CD8-positive, alpha-beta memory T cell (primary cell): ENCODE measurements around the gene PACS1. TPM values are rescaled to one million over a fixed set of nuclear protein-coding genes. Genes with fewer than 3 reads are reported as not detected.
A peak's percentile ranks its signal among the peaks of the same experiment; 100 is the strongest.

Source experiments
- CTCF ChIA-PET: fragments of 350-600 bp; sonication (Branson Sonifier 250); formaldehyde crosslinking; loops from one replicate; lab custom pipeline; 2021; ENCODE audit warnings: antibody characterized with exemption; lab: Charles Lee
- POLR2A ChIA-PET: fragments of 350-600 bp; sonication (Branson Sonifier 250); formaldehyde crosslinking; loops from one replicate; lab custom pipeline; 2021; ENCODE audit warnings: antibody characterized with exemption; lab: Charles Lee
- DNase-seq, 5 donors: peaks; one replicate each; pipeline versions ENCODE4 v3.0.0 to v3.0.0-alpha.2; 2020 to 2022; ENCODE audit warnings: mixed read lengths in 1 of 5
- H3K27ac ChIP-seq: one replicate; pipeline ENCODE4 v1.7.0; 2013; ENCODE audit warnings: low read depth, mild to moderate bottlenecking, low read length, moderate library complexity
- H3K27me3 ChIP-seq: 2 replicates; pipeline ENCODE4 v1.7.0; 2013; ENCODE audit warnings: low read length, mild to moderate bottlenecking; ENCODE audit not compliant: insufficient read depth, poor library complexity, severe bottlenecking
- H3K36me3 ChIP-seq: 2 replicates; pipeline ENCODE4 v1.7.0; 2013; ENCODE audit warnings: mild to moderate bottlenecking, low read length, moderate library complexity; ENCODE audit not compliant: insufficient read depth
- H3K4me1 ChIP-seq: 2 replicates; pipeline ENCODE4 v1.7.0; 2013; ENCODE audit warnings: mild to moderate bottlenecking, low read length, moderate library complexity; ENCODE audit not compliant: insufficient read depth
- H3K4me3 ChIP-seq: 2 replicates; pipeline ENCODE4 v1.7.0; 2013; ENCODE audit warnings: mild to moderate bottlenecking, low read length
- H3K9me3 ChIP-seq: 2 replicates; pipeline ENCODE4 v1.7.0; 2013; ENCODE audit warnings: mild to moderate bottlenecking, low read length
- H3K27ac Mint-ChIP-seq, 8 donors: one replicate each; pipeline ENCODE4 v1.8.0; 2020 to 2021; ENCODE audit warnings: mixed read lengths in 8 of 8, mild to moderate bottlenecking in 6 of 8, inconsistent platforms in 3 of 8, moderate library complexity in 3 of 8
- H3K27me3 Mint-ChIP-seq, 2 donors: one replicate each; pipeline ENCODE4 v1.8.0; 2020 to 2021; ENCODE audit warnings: mixed read lengths in 2 of 2, mild to moderate bottlenecking in 1 of 2, moderate library complexity in 1 of 2
- H3K36me3 Mint-ChIP-seq, 3 donors: one replicate each; pipeline ENCODE4 v1.8.0; 2020 to 2021; ENCODE audit warnings: mixed read lengths in 3 of 3, inconsistent platforms in 1 of 3, mild to moderate bottlenecking in 1 of 3
- H3K4me1 Mint-ChIP-seq, 3 donors: one replicate each; pipeline ENCODE4 v1.8.0; 2020 to 2021; ENCODE audit warnings: mixed read lengths in 3 of 3, inconsistent platforms in 1 of 3, mild to moderate bottlenecking in 1 of 3
- H3K4me3 Mint-ChIP-seq, 7 donors: one replicate each; pipeline ENCODE4 v1.8.0; 2020 to 2021; ENCODE audit warnings: mixed read lengths in 7 of 7, mild to moderate bottlenecking in 6 of 7, moderate library complexity in 4 of 7, inconsistent platforms in 2 of 7
- H3K9me3 Mint-ChIP-seq, 5 donors: one replicate each; pipeline ENCODE4 v1.8.0; 2020 to 2022; ENCODE audit warnings: mixed read lengths in 5 of 5, mild to moderate bottlenecking in 3 of 5, moderate library complexity in 2 of 5, inconsistent platforms in 1 of 5
- polyA plus RNA-seq: library from polyadenylated mRNA; unstranded; fragments of 300-500 nt; fragmentation: Illumina TruSeq; gene quantifications from one replicate; pipeline ENCODE4 v1.2.3, GENCODE V29; 2021
- total RNA-seq, 2 experiments: library from RNA; stranded (reverse); gene quantifications; one replicate each; pipeline ENCODE4 v1.2.3, GENCODE V29; 2021

The PACS1 gene
- total and polyA plus RNA-seq, 3 experiments from 2014 or later: 73.3 to 86.1 (median 77.4) TPM

DNA sequence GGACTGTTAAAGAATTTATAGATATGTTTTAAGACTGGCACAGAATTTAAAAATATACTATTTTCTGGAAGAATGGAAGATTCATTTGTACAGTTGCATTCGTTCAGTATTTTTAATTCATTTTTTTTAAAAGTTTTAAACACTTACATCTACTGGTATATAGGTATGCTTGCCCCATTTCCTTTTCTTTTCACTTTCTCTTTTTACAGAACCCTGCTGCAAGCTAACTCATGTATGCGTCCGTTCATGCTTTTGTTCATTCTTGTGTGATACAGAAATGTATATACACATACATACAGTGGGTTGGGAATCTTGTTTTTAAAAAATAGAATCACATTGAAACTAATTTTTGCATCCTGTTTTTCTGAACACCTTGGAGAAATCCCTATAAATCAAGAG lies 31.0 kb downstream of the PACS1 start:
- Mint-ChIP-seq H3K4me3 (peak overlapping the region; percentile 77 to 91 (median 84)), H3K4me1 (peaks cover 60 to 82% (median 72%) of the 10 kb centered on the region in 3 donors), H3K9me3 (no peaks in the 10 kb centered on the region), H3K36me3 (peaks cover 0 to 16% (median 10%) of the 10 kb centered on the region in 3 donors), H3K27me3 (no peaks in the 10 kb centered on the region), H3K27ac (peak overlapping the region; percentile 71 to 100 (median 90))
- Histone ChIP-seq H3K27ac (no peak overlapping the region), H3K27me3 (no peaks in the 10 kb centered on the region), H3K9me3 (no peaks in the 10 kb centered on the region), H3K36me3 (no peaks in the 10 kb centered on the region), H3K4me3 (peak overlapping the region; percentile 52), H3K4me1 (peaks cover 63% of the 10 kb centered on the region)
- POLR2A ChIA-PET: interaction anchor here (0.5 to 1.9 kb wide), 7 partner anchors 13 to 379 kb away, joined by 3 to 10 read pairs (median 4); no protein-coding TSS in a partner anchor
- DNase-seq: no peak
- CTCF ChIA-PET: interaction anchor here (1.0 to 5.8 kb wide), 7 partner anchors 9 to 49 kb away, joined by 3 to 37 read pairs (median 4); partner anchors contain the start of genes PACS1 and SF3B2

GRCh38 chr11:66104057-66104638 lies 34.1 kb downstream of the PACS1 start:
- H3K27ac Mint-ChIP-seq: peak overlapping the region; percentile 57 to 88 (median 82)
- CTCF ChIA-PET: interaction anchor here (1.2 to 5.8 kb wide), 2 partner anchors 23 to 35 kb away, joined by 5 to 37 read pairs; partner anchors contain the start of gene PACS1
- Histone ChIP-seq H3K4me1 (peaks cover 82% of the 10 kb centered on the region), H3K9me3 (no peaks in the 10 kb centered on the region), H3K4me3 (no peak overlapping the region), H3K27me3 (no peaks in the 10 kb centered on the region), H3K27ac (no peak overlapping the region), H3K36me3 (no peaks in the 10 kb centered on the region)
- H3K9me3 Mint-ChIP-seq: no peaks in the 10 kb centered on the region
- peak overlapping the region in 4 of 7 donors; percentile 16 to 46 (median 30) for H3K4me3 Mint-ChIP-seq
- no peak for DNase-seq
- H3K27me3 Mint-ChIP-seq: no peaks in the 10 kb centered on the region
- peaks cover 73 to 87% (median 83%) of the 10 kb centered on the region in 3 donors for H3K4me1 Mint-ChIP-seq
- POLR2A ChIA-PET: interaction anchor here (1.6 kb wide), 1 partner anchor 22 kb away, joined by 4 read pairs; no protein-coding TSS in a partner anchor
- peaks cover 0 to 19% (median 12%) of the 10 kb centered on the region in 3 donors for H3K36me3 Mint-ChIP-seq

- ChIA-PET POLR2A (no interaction called here), CTCF (no interaction called here)
- H3K36me3 ChIP-seq: no peaks in the 10 kb centered on the region
- DNase-seq: no peak
- H3K9me3 Mint-ChIP-seq: no peaks in the 10 kb centered on the region
- no peaks in the 10 kb centered on the region for H3K27me3 Mint-ChIP-seq
- peaks cover 76% of the 10 kb centered on the region for H3K4me1 ChIP-seq
- no peaks in the 10 kb centered on the region for H3K9me3 ChIP-seq
- H3K27me3 ChIP-seq: no peaks in the 10 kb centered on the region
- peak overlapping the region in 6 of 7 donors; percentile 9 to 63 (median 30) for H3K4me3 Mint-ChIP-seq
- peaks cover 75 to 90% (median 88%) of the 10 kb centered on the region in 3 donors for H3K4me1 Mint-ChIP-seq
- H3K4me3 ChIP-seq: no peak overlapping the region
- no peak overlapping the region for H3K27ac ChIP-seq
- H3K27ac Mint-ChIP-seq: peak overlapping the region; percentile 41 to 87 (median 74)
- H3K36me3 Mint-ChIP-seq: peaks cover 0 to 34% (median 7%) of the 10 kb centered on the region in 3 donors
Measured at GRCh38 chr11:66106786-66107599, 36.9 kb downstream of the PACS1 start.

GRCh38 chr11:66107600-66108510 lies 37.8 kb downstream of the PACS1 start:
- Mint-ChIP-seq H3K27me3 (no peaks in the 10 kb centered on the region), H3K9me3 (no peaks in the 10 kb centered on the region), H3K27ac (peak overlapping the region; percentile 41 to 89 (median 68)), H3K4me1 (peaks cover 82 to 92% (median 89%) of the 10 kb centered on the region in 3 donors), H3K36me3 (peaks cover 0 to 35% (median 7%) of the 10 kb centered on the region in 3 donors), H3K4me3 (peak overlapping the region in 4 of 7 donors; percentile 8 to 55 (median 25))
- DNase-seq: no peak
- POLR2A ChIA-PET: no interaction called here
- H3K27ac ChIP-seq: no peak overlapping the region
- CTCF ChIA-PET: interaction anchor here (0.8 to 2.0 kb wide), 3 partner anchors 8 to 39 kb away, joined by 3 to 4 read pairs (median 4); no protein-coding TSS in a partner anchor
- no peak overlapping the region for H3K4me3 ChIP-seq
- H3K36me3 ChIP-seq: no peaks in the 10 kb centered on the region
- H3K27me3 ChIP-seq: no peaks in the 10 kb centered on the region
- no peaks in the 10 kb centered on the region for H3K9me3 ChIP-seq
- H3K4me1 ChIP-seq: peaks cover 81% of the 10 kb centered on the region

- Histone ChIP-seq H3K4me1 (peaks cover 81% of the 10 kb centered on the region), H3K9me3 (no peaks in the 10 kb centered on the region), H3K36me3 (no peaks in the 10 kb centered on the region), H3K27ac (no peak overlapping the region), H3K4me3 (no peak overlapping the region), H3K27me3 (no peaks in the 10 kb centered on the region)
- Mint-ChIP-seq H3K9me3 (no peaks in the 10 kb centered on the region), H3K27me3 (no peaks in the 10 kb centered on the region), H3K36me3 (peaks cover 0 to 32% (median 5%) of the 10 kb centered on the region in 3 donors), H3K4me3 (peak overlapping the region in 2 of 7 donors; percentile 0 to 37), H3K27ac (peak overlapping the region in 7 of 8 donors; percentile 20 to 81 (median 58)), H3K4me1 (peaks cover 83 to 94% (median 92%) of the 10 kb centered on the region in 3 donors)
- CTCF ChIA-PET: interaction anchor here (1.4 to 2.0 kb wide), 2 partner anchors 11 to 41 kb away, joined by 3 to 4 read pairs; no protein-coding TSS in a partner anchor
- DNase-seq: no peak
- POLR2A ChIA-PET: no interaction called here
Measured at GRCh38 chr11:66109294-66109693, 39.2 kb downstream of the PACS1 start.

GRCh38 chr11:66111158-66111557 lies 41.1 kb downstream of the PACS1 start:
- POLR2A ChIA-PET: interaction anchor here (0.6 kb wide), 1 partner anchor 1723 kb away, joined by 10 read pairs; no protein-coding TSS in a partner anchor
- H3K4me1 Mint-ChIP-seq: peaks cover 85 to 96% (median 94%) of the 10 kb centered on the region in 3 donors
- Histone ChIP-seq H3K27me3 (no peaks in the 10 kb centered on the region), H3K27ac (no peak overlapping the region), H3K4me3 (no peak overlapping the region), H3K4me1 (peaks cover 81% of the 10 kb centered on the region), H3K36me3 (no peaks in the 10 kb centered on the region), H3K9me3 (no peaks in the 10 kb centered on the region)
- no peak for DNase-seq
- H3K27ac Mint-ChIP-seq: peak overlapping the region in 7 of 8 donors; percentile 10 to 89 (median 44)
- peaks cover 0 to 27% (median 5%) of the 10 kb centered on the region in 3 donors for H3K36me3 Mint-ChIP-seq
- no peaks in the 10 kb centered on the region for H3K27me3 Mint-ChIP-seq
- CTCF ChIA-PET: interaction anchor here (0.7 to 2.7 kb wide), 2 partner anchors 30 to 43 kb away, joined by 3 to 8 read pairs; no protein-coding TSS in a partner anchor
- peak overlapping the region in 1 of 7 donors; percentile 0 for H3K4me3 Mint-ChIP-seq
- H3K9me3 Mint-ChIP-seq: no peaks in the 10 kb centered on the region

DNA sequence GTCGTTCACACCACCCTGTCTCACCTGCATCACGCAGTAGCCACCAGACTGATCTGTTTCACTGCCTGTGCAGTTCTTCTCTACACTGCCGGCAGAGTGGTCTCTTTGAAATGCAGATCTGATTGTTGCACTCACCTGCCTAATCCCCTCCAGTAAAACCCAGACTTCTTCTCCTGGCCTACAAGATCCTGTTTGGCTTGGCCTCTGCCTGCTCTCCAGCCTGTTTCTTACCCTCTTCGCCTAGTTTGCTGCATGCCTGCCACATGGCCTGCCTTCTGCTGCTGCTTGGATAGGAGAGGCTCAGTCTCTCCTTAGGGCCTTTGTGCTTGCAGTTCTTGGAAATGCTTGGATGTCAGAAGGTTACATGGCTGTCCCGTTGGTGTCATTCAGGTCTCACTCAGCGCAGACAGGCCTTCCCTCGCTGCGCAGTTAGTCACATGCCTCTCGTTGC lies 42.0 kb downstream of the PACS1 start:
- no peak overlapping the region for H3K27ac ChIP-seq

More for the DNA sequence above, 42.0 kb downstream of the PACS1 start:
- ChIA-PET CTCF (interaction anchor here (0.7 to 2.7 kb wide), 2 partner anchors 31 to 44 kb away, joined by 3 to 8 read pairs; no protein-coding TSS in a partner anchor), POLR2A (interaction anchor here (0.6 kb wide), 1 partner anchor 159 kb away, joined by 9 read pairs; no protein-coding TSS in a partner anchor)
- H3K4me1 Mint-ChIP-seq: peaks cover 89 to 99% (median 97%) of the 10 kb centered on the region in 3 donors
- no peaks in the 10 kb centered on the region for H3K9me3 Mint-ChIP-seq
- peak overlapping the region in 7 of 8 donors; percentile 64 to 88 (median 84) for H3K27ac Mint-ChIP-seq
- no peaks in the 10 kb centered on the region for H3K36me3 ChIP-seq
- DNase-seq: no peak
- H3K4me3 ChIP-seq: no peak overlapping the region
- H3K27me3 ChIP-seq: no peaks in the 10 kb centered on the region
- H3K9me3 ChIP-seq: no peaks in the 10 kb centered on the region
- peak overlapping the region in 6 of 7 donors; percentile 2 to 49 (median 28) for H3K4me3 Mint-ChIP-seq
- peaks cover 0 to 22% (median 4%) of the 10 kb centered on the region in 3 donors for H3K36me3 Mint-ChIP-seq
- peaks cover 84% of the 10 kb centered on the region for H3K4me1 ChIP-seq
- no peaks in the 10 kb centered on the region for H3K27me3 Mint-ChIP-seq
